Uterus (tissue), 2 donors: ENCODE measurements around the gene ASTN2.
A peak's percentile ranks its signal among the peaks of the same experiment; 100 is the strongest.

ENCODE experiments used
- POLR2A ChIP-seq, 2 donors: fragments of 450-650 bp; IDR thresholded peaks; one replicate each; pipeline ENCODE4 v1.6.1; 2016; ENCODE audit warnings: antibody characterized with exemption in 2 of 2, mild to moderate bottlenecking in 1 of 2, moderate library complexity in 1 of 2
- TF ChIP-seq, protein P1 (sequence below), 4 experiments: fragments of 200-600 bp in 2 of 4; fragments of 450-650 bp in 2 of 4; sonication (generic) in 2 of 4; IDR thresholded peaks; one replicate each; pipeline ENCODE4 v1.5.1; 2016 to 2019; ENCODE audit warnings: antibody characterized with exemption in 4 of 4, mild to moderate bottlenecking in 2 of 4, moderate library complexity in 1 of 4

DNA sequence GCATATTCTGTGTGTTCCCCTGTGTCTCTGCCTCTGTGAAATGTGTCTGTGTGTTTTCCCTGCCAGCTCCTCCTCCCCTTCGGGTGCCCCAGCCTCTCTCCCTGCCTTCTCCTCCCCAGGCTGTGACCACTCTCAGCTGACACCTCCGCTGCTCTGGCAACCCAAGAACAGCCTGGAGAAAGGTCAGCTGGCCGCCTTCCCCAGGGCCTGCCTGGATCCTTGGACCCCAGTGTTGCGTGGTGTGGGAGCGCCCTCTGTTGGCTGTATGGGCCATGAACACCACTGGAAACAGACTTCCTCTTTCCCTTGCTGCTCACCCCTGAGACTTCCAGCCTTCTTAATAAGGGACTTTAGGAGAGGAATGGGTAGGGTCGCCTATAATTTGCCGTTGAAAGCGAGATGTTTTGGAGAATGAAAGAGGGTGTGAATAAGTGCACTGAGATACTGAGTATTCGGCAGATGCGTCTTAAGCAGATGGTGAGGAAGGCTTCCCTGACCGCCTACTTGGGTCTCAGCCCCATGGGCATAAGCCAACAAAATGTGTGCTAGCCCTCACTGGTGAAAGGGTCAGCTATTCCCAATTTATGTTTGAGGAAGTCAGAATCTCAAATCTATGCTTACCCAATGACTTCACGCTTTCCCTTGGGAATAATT is 842.6 kb downstream of the ASTN2 start:
- TF ChIP-seq, protein P1, sequence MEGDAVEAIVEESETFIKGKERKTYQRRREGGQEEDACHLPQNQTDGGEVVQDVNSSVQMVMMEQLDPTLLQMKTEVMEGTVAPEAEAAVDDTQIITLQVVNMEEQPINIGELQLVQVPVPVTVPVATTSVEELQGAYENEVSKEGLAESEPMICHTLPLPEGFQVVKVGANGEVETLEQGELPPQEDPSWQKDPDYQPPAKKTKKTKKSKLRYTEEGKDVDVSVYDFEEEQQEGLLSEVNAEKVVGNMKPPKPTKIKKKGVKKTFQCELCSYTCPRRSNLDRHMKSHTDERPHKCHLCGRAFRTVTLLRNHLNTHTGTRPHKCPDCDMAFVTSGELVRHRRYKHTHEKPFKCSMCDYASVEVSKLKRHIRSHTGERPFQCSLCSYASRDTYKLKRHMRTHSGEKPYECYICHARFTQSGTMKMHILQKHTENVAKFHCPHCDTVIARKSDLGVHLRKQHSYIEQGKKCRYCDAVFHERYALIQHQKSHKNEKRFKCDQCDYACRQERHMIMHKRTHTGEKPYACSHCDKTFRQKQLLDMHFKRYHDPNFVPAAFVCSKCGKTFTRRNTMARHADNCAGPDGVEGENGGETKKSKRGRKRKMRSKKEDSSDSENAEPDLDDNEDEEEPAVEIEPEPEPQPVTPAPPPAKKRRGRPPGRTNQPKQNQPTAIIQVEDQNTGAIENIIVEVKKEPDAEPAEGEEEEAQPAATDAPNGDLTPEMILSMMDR (IDR thresholded peaks at IDR 0.05): peak; percentile 86 to 95 (median 90)
- no peak for TF ChIP-seq POLR2A (IDR thresholded peaks at IDR 0.05)
